ENCODE data around the gene STPG3.

Gene STPG3

GRCh38 chr9:137247135-137247915 is 3.8 kb upstream of the STPG3 start:
- H2AFZ ChIP-seq (ENCODE audit: low read length), result no peak overlapping the region
- no peaks in the 10 kb centered on the region for H3K27me3 ChIP-seq (replicated peaks; ENCODE audit: insufficient read depth, low read length)
- H3K4me2 ChIP-seq (ENCODE audit: low read depth, low read length), result no peak overlapping the region
- H3K4me3 ChIP-seq (ENCODE audit: low read length), result no peak overlapping the region
- no peaks in the 10 kb centered on the region for H3K36me3 ChIP-seq (replicated peaks; ENCODE audit: insufficient read depth, low read length)
- peaks cover 6% of the 10 kb centered on the region; the same call in 1 of the 2 replicates for H3K4me1 ChIP-seq (ENCODE audit: low read length)
- peaks cover 9% of the 10 kb centered on the region for H3K79me2 ChIP-seq (ENCODE audit: low read length)
- H3K9me3 ChIP-seq (replicated peaks; ENCODE audit: insufficient read depth, low read length), result no peaks in the 10 kb centered on the region
- H4K20me1 ChIP-seq (ENCODE audit: insufficient read depth, low read length), result peaks cover 10% of the 10 kb centered on the region
- no peak for TF ChIP-seq EZH2phosphoT487 (IDR thresholded peaks at IDR 0.05; ENCODE audit: low read length)
- no peak for TF ChIP-seq EZH2 (optimal IDR thresholded peaks at IDR 0.05; ENCODE audit: low read depth, low read length)
- no peak overlapping the region for H3K27ac ChIP-seq (ENCODE audit: low read length)
- no peaks in the 10 kb centered on the region for H3K9me2 ChIP-seq (replicated peaks; ENCODE audit: insufficient read depth, low read length)
- DNase-seq, result no peak
- H3F3A ChIP-seq (ENCODE audit: insufficient read depth, low read length), result peaks cover 17% of the 10 kb centered on the region; the same call in 1 of the 2 replicates
- H3K9ac ChIP-seq (ENCODE audit: low read length), result no peak overlapping the region

- no peak for DNase-seq
These were observed 3.2 kb upstream of the STPG3 start for GRCh38 chr9:137247916-137248175.

GRCh38 chr9:137250329-137251193 is 525 bp upstream of the STPG3 start:
- H3K4me2 ChIP-seq (ENCODE audit: low read depth, low read length), result no peak overlapping the region
- no peak overlapping the region for H3K9ac ChIP-seq (ENCODE audit: low read length)
- H3K36me3 ChIP-seq (replicated peaks; ENCODE audit: insufficient read depth, low read length), result no peaks in the 10 kb centered on the region
- no peaks in the 10 kb centered on the region for H4K20me1 ChIP-seq (ENCODE audit: insufficient read depth, low read length)
- no peak overlapping the region for H2AFZ ChIP-seq (ENCODE audit: low read length)
- no peak for DNase-seq
- H3K4me3 ChIP-seq (ENCODE audit: low read length), result no peak overlapping the region
- H3K27me3 ChIP-seq (replicated peaks; ENCODE audit: insufficient read depth, low read length), result no peaks in the 10 kb centered on the region
- no peak overlapping the region for H3K27ac ChIP-seq (ENCODE audit: low read length)
- H3K9me3 ChIP-seq (replicated peaks; ENCODE audit: insufficient read depth, low read length), result no peaks in the 10 kb centered on the region
- H3K9me2 ChIP-seq (replicated peaks; ENCODE audit: insufficient read depth, low read length), result no peaks in the 10 kb centered on the region
- peaks cover 3% of the 10 kb centered on the region; the same call in 1 of the 2 replicates for H3F3A ChIP-seq (ENCODE audit: insufficient read depth, low read length)
- H3K79me2 ChIP-seq (ENCODE audit: low read length), result peaks cover 3% of the 10 kb centered on the region
- TF ChIP-seq EZH2phosphoT487 (IDR thresholded peaks at IDR 0.05; ENCODE audit: low read length) (no peak), CTCF (IDR thresholded peaks at IDR 0.05; ENCODE audit: low read length) (no peak), EZH2 (optimal IDR thresholded peaks at IDR 0.05; ENCODE audit: low read depth, low read length) (no peak)
- peaks cover 4% of the 10 kb centered on the region; the same call in 1 of the 2 replicates for H3K4me1 ChIP-seq (ENCODE audit: low read length)

More at GRCh38 chr9:137247916-137248175, 3.2 kb upstream of the STPG3 start:
- H3K36me3 ChIP-seq (replicated peaks; ENCODE audit: insufficient read depth, low read length), result no peaks in the 10 kb centered on the region
- H3K4me1 ChIP-seq (ENCODE audit: low read length), result 0 out of 2 replicates have a peak, but pooled peaks cover 1% of the 10 kb centered on the region
- no peak overlapping the region for H3K4me3 ChIP-seq (ENCODE audit: low read length)
- H3K9me2 ChIP-seq (replicated peaks; ENCODE audit: insufficient read depth, low read length), result no peaks in the 10 kb centered on the region
- H3K9ac ChIP-seq (ENCODE audit: low read length), result no peak overlapping the region
- no peaks in the 10 kb centered on the region for H3K27me3 ChIP-seq (replicated peaks; ENCODE audit: insufficient read depth, low read length)
- no peak overlapping the region for H3K4me2 ChIP-seq (ENCODE audit: low read depth, low read length)
- H2AFZ ChIP-seq (ENCODE audit: low read length), result no peak overlapping the region
- H3K9me3 ChIP-seq (replicated peaks; ENCODE audit: insufficient read depth, low read length), result no peaks in the 10 kb centered on the region
- peaks cover 12% of the 10 kb centered on the region; the same call in 1 of the 2 replicates for H3F3A ChIP-seq (ENCODE audit: insufficient read depth, low read length)
- H4K20me1 ChIP-seq (ENCODE audit: insufficient read depth, low read length), result 0 out of 2 replicates have a peak, but pooled peaks cover 6% of the 10 kb centered on the region
- no peak overlapping the region for H3K27ac ChIP-seq (ENCODE audit: low read length)
- TF ChIP-seq EZH2 (optimal IDR thresholded peaks at IDR 0.05; ENCODE audit: low read depth, low read length) (no peak), EZH2phosphoT487 (IDR thresholded peaks at IDR 0.05; ENCODE audit: low read length) (no peak), CTCF (IDR thresholded peaks at IDR 0.05; ENCODE audit: low read length) (no peak)
- H3K79me2 ChIP-seq (ENCODE audit: low read length), result peaks cover 4% of the 10 kb centered on the region

Measured in MM.1S (cell line).